DMS 273 (cell line): ENCODE measurements around the gene PRKCE.

Experiments used
- DNase-seq: peaks from one replicate; lab custom pipeline; 2025; ENCODE audit not compliant: unreplicated experiment; lab: John Stamatoyannopoulos, UW

The PRKCE gene

GRCh38 chr2:45951025-45951727, 299.7 kb downstream of the PRKCE start:
- DNase-seq: no peak

GRCh38 chr2:45952591-45952990, 301.1 kb downstream of the PRKCE start:
- no peak for DNase-seq

GRCh38 chr2:45953376-45954027, 302.0 kb downstream of the PRKCE start:
- no peak for DNase-seq

GRCh38 chr2:45954233-45954850, 302.9 kb downstream of the PRKCE start:
- no peak for DNase-seq

GRCh38 chr2:45957533-45958227, 306.2 kb downstream of the PRKCE start:
- DNase-seq: no peak

- no peak for DNase-seq
Measured at GRCh38 chr2:45960057-45960863, 308.8 kb downstream of the PRKCE start.

GRCh38 chr2:45962177-45962921, 310.9 kb downstream of the PRKCE start:
- peak; percentile 67 for DNase-seq

- DNase-seq: no peak
Measured at GRCh38 chr2:45963816-45964215, 312.3 kb downstream of the PRKCE start.

- DNase-seq: peak; percentile 76
Measured at GRCh38 chr2:45964223-45964841, 312.9 kb downstream of the PRKCE start.

GRCh38 chr2:45964906-45965305, 313.4 kb downstream of the PRKCE start:
- DNase-seq: no peak

- DNase-seq: no peak
Measured at GRCh38 chr2:45965871-45966498, 314.5 kb downstream of the PRKCE start.

GRCh38 chr2:45968946-45969584, 317.6 kb downstream of the PRKCE start:
- DNase-seq: no peak

GRCh38 chr2:45973426-45973825, 322.0 kb downstream of the PRKCE start:
- peak; percentile 73 for DNase-seq

GRCh38 chr2:45974056-45974455, 322.6 kb downstream of the PRKCE start:
- no peak for DNase-seq

GRCh38 chr2:45974762-45975408, 323.4 kb downstream of the PRKCE start:
- no peak for DNase-seq

GRCh38 chr2:45975752-45976517, 324.5 kb downstream of the PRKCE start:
- no peak for DNase-seq

GRCh38 chr2:45978302-45978859, 326.9 kb downstream of the PRKCE start:
- DNase-seq: no peak
